HepG2 (cell line): ENCODE results near the gene NTM.

Source experiments
- AHDC1 ChIP-seq: sonication (generic); formaldehyde crosslinking; IDR thresholded peaks from 2 replicates; pipeline ENCODE4 v1.5.1; 2020; ENCODE audit warnings: mild to moderate bottlenecking, missing genetic modification reagents, borderline replicate concordance
- ARID2 ChIP-seq: sonication (generic); formaldehyde crosslinking; IDR thresholded peaks from 2 replicates; pipeline ENCODE4 v1.8.1; 2022; ENCODE audit warnings: mild to moderate bottlenecking, missing genetic modification reagents, borderline replicate concordance
- FOXP1 ChIP-seq, 2 experiments: fragments of 450-650 bp in 1 of 2; IDR thresholded peaks; 2 replicates each; pipeline ENCODE4 v1.6.1; 2017 to 2018; ENCODE audit warnings: antibody characterized with exemption in 1 of 2
- MED13 ChIP-seq: sonication (generic); formaldehyde crosslinking; IDR thresholded peaks from 2 replicates; pipeline ENCODE4 v1.5.0; 2020; ENCODE audit warnings: missing genetic modification reagents
- POLR2A ChIP-seq, 2 experiments: IDR thresholded peaks; 2 replicates each; pipeline ENCODE4 v1.6.1; 2011; ENCODE audit warnings: low read depth in 2 of 2, low read length in 2 of 2, mild to moderate bottlenecking in 1 of 2, moderate library complexity in 1 of 2; ENCODE audit not compliant: insufficient read depth in 1 of 2
- RBFOX2 ChIP-seq: fragments of 200-400 bp; formaldehyde crosslinking; IDR thresholded peaks from 2 replicates; pipeline ENCODE4 v1.6.1; 2017; ENCODE audit warnings: low read depth, mild to moderate bottlenecking, low read length
- ZFX ChIP-seq: sonication (generic); formaldehyde crosslinking; IDR thresholded peaks from 2 replicates; pipeline ENCODE4 v1.4.0; 2020; ENCODE audit warnings: mild to moderate bottlenecking, low read depth, missing genetic modification reagents, moderate library complexity

GRCh38 chr11:131591051-131591461, 220.6 kb downstream of the NTM start:
- TF ChIP-seq MED13 (no peak), RBFOX2 (no peak), POLR2A (IDR thresholded peaks at IDR 0.05; ENCODE audit: insufficient read depth in 1 of 2, low read depth in 2 of 2, low read length in 2 of 2) (no peak), ZFX (CRISPR knock-in tag) (no peak), ARID2 (CRISPR knock-in tag) (no peak), FOXP1 (IDR thresholded peaks at IDR 0.05) (no peak), FOXP1 (CRISPR knock-in tag; IDR thresholded peaks at IDR 0.05) (no peak), AHDC1 (CRISPR knock-in tag) (no peak)
